ENCODE data around the gene MGAT5B. TPM values are rescaled to one million over a fixed set of nuclear protein-coding genes. Genes with fewer than 3 reads are reported as not detected.

The MGAT5B gene
- total RNA-seq, 1 donor from 2014 or later = 6.3 TPM

GRCh38 chr17:76872221-76872873 is 4.1 kb downstream of the MGAT5B start:
- no peaks in the 10 kb centered on the region for H3K9me3 ChIP-seq (ENCODE audit: insufficient read depth, low read depth, low read length)
- H3K27me3 Mint-ChIP-seq (ENCODE audit: low read depth, unreplicated experiment) = peaks cover 2% of the 10 kb centered on the region
- FAIRE-seq (peak; percentile 99), DNase-seq (ENCODE audit: low read depth) (peak; percentile 95)
- peaks cover 19% of the 10 kb centered on the region for H3K36me3 Mint-ChIP-seq (ENCODE audit: low read depth, unreplicated experiment)
- peak overlapping the region; percentile 7 for H2AFZ ChIP-seq (ENCODE audit: low read depth, low read length)
- TF ChIP-seq CTCF (IDR thresholded peaks at IDR 0.05; ENCODE audit: insufficient read depth, low read depth, low read length) = no peak
- no peak for TF ChIP-seq EZH2 (IDR thresholded peaks at IDR 0.05; ENCODE audit: insufficient read depth, low read length)
- peaks cover 2% of the 10 kb centered on the region for H3K36me3 ChIP-seq (ENCODE audit: insufficient read depth, low read length)
- peaks cover 5% of the 10 kb centered on the region for H3K9me3 Mint-ChIP-seq (ENCODE audit: unreplicated experiment)
- H3K9ac ChIP-seq (ENCODE audit: low read length) = peak overlapping the region; percentile 51
- H3K4me1 Mint-ChIP-seq (ENCODE audit: low read depth, unreplicated experiment) = peaks cover 30% of the 10 kb centered on the region
- peak overlapping the region; percentile 88 for H3K27ac Mint-ChIP-seq (ENCODE audit: unreplicated experiment)
- H3K79me2 ChIP-seq (ENCODE audit: insufficient read depth, low read length) = peaks cover 4% of the 10 kb centered on the region
- H3K4me3 Mint-ChIP-seq (ENCODE audit: unreplicated experiment) = peak overlapping the region; percentile 68
- peak overlapping the region; percentile 21 for H3K4me3 ChIP-seq (ENCODE audit: insufficient read depth, low read depth, low read length)
- H3K4me1 ChIP-seq (ENCODE audit: insufficient read depth, low read length) = peaks cover 38% of the 10 kb centered on the region
- H3K27me3 ChIP-seq (ENCODE audit: insufficient read depth, low read length) = no peaks in the 10 kb centered on the region
- H3K4me2 ChIP-seq (ENCODE audit: low read length) = peak overlapping the region; percentile 64
- peaks cover 13% of the 10 kb centered on the region for H4K20me1 ChIP-seq (ENCODE audit: insufficient read depth, low read length)
- peak overlapping the region; percentile 67 for H3K27ac ChIP-seq (ENCODE audit: low read depth, low read length)

DNA sequence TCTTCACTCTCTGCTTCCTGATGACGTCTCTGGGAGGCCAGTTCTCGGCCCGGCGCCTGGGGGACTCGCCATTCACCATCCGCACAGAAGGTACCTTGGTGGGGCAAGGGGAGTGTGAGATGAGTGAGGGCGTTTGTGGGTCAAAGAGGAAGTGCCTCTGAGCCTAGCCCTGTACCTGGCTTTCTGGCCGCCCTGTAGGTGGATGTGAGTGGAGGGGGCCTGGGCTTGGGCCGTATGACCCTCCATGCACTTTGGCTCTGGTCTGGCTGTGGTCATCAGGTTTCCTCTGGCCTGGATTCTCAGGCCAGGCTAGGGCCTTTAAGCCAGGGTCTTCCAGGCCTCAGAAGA is 4.6 kb downstream of the MGAT5B start:
- FAIRE-seq (no peak), DNase-seq (ENCODE audit: low read depth) (no peak)
- peaks cover 4% of the 10 kb centered on the region for H3K79me2 ChIP-seq (ENCODE audit: insufficient read depth, low read length)
- peak overlapping the region; percentile 7 for H2AFZ ChIP-seq (ENCODE audit: low read depth, low read length)
- H3K4me1 ChIP-seq (ENCODE audit: insufficient read depth, low read length) = peaks cover 33% of the 10 kb centered on the region
- H4K20me1 ChIP-seq (ENCODE audit: insufficient read depth, low read length) = peaks cover 13% of the 10 kb centered on the region
- peaks cover 2% of the 10 kb centered on the region for H3K36me3 ChIP-seq (ENCODE audit: insufficient read depth, low read length)
- Mint-ChIP-seq H3K36me3 (ENCODE audit: low read depth, unreplicated experiment) (peaks cover 21% of the 10 kb centered on the region), H3K27me3 (ENCODE audit: low read depth, unreplicated experiment) (peaks cover 2% of the 10 kb centered on the region), H3K27ac (ENCODE audit: unreplicated experiment) (peak overlapping the region; percentile 88), H3K4me3 (ENCODE audit: unreplicated experiment) (no peak overlapping the region), H3K9me3 (ENCODE audit: unreplicated experiment) (peaks cover 5% of the 10 kb centered on the region), H3K4me1 (ENCODE audit: low read depth, unreplicated experiment) (peaks cover 25% of the 10 kb centered on the region)
- H3K27ac ChIP-seq (ENCODE audit: low read depth, low read length) = peak overlapping the region; percentile 67
- peak overlapping the region; percentile 64 for H3K4me2 ChIP-seq (ENCODE audit: low read length)
- no peak for TF ChIP-seq EZH2 (IDR thresholded peaks at IDR 0.05; ENCODE audit: insufficient read depth, low read length)
- no peak for TF ChIP-seq CTCF (IDR thresholded peaks at IDR 0.05; ENCODE audit: insufficient read depth, low read depth, low read length)
- peak overlapping the region; percentile 51 for H3K9ac ChIP-seq (ENCODE audit: low read length)
- H3K27me3 ChIP-seq (ENCODE audit: insufficient read depth, low read length) = no peaks in the 10 kb centered on the region
- H3K4me3 ChIP-seq (ENCODE audit: insufficient read depth, low read depth, low read length) = peak overlapping the region; percentile 2
- H3K9me3 ChIP-seq (ENCODE audit: insufficient read depth, low read depth, low read length) = no peaks in the 10 kb centered on the region

DNA sequence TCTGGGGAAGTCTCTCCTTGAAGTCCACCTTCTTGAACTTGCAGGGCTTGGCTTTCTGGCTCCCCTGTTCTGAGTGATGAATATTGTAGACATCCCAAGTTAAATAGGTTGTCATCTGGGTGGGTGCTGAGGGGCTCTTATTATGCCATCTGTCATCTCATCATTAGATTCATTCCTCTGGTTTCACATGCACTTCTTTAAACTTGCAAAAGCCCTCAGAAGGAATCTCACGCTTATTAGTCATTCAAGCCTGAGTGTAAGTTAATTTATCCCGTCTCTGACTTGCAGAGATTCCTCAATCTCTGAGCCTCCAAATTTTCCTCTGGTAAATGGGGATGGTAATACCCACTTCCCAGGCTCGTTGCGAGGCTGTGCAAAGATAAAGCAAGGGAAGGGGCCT is 5.7 kb downstream of the MGAT5B start:
- H3K27ac ChIP-seq (ENCODE audit: low read depth, low read length) = no peak overlapping the region
- no peaks in the 10 kb centered on the region for H3K9me3 ChIP-seq (ENCODE audit: insufficient read depth, low read depth, low read length)
- H3K36me3 Mint-ChIP-seq (ENCODE audit: low read depth, unreplicated experiment) = peaks cover 21% of the 10 kb centered on the region
- H3K27me3 Mint-ChIP-seq (ENCODE audit: low read depth, unreplicated experiment) = peaks cover 4% of the 10 kb centered on the region
- H3K36me3 ChIP-seq (ENCODE audit: insufficient read depth, low read length) = peaks cover 2% of the 10 kb centered on the region
- peaks cover 4% of the 10 kb centered on the region for H3K79me2 ChIP-seq (ENCODE audit: insufficient read depth, low read length)
- TF ChIP-seq CTCF (IDR thresholded peaks at IDR 0.05; ENCODE audit: insufficient read depth, low read depth, low read length) (no peak), EZH2 (IDR thresholded peaks at IDR 0.05; ENCODE audit: insufficient read depth, low read length) (no peak)
- no peak overlapping the region for H3K4me3 ChIP-seq (ENCODE audit: insufficient read depth, low read depth, low read length)
- no peaks in the 10 kb centered on the region for H3K27me3 ChIP-seq (ENCODE audit: insufficient read depth, low read length)
- DNase-seq (ENCODE audit: low read depth) (peak; percentile 55), FAIRE-seq (no peak)
- no peak overlapping the region for H2AFZ ChIP-seq (ENCODE audit: low read depth, low read length)
- no peak overlapping the region for H3K9ac ChIP-seq (ENCODE audit: low read length)
- peak overlapping the region; percentile 64 for H3K4me2 ChIP-seq (ENCODE audit: low read length)
- H3K4me1 Mint-ChIP-seq (ENCODE audit: low read depth, unreplicated experiment) = peaks cover 25% of the 10 kb centered on the region
- H3K4me1 ChIP-seq (ENCODE audit: insufficient read depth, low read length) = peaks cover 30% of the 10 kb centered on the region
- peaks cover 5% of the 10 kb centered on the region for H3K9me3 Mint-ChIP-seq (ENCODE audit: unreplicated experiment)
- peaks cover 13% of the 10 kb centered on the region for H4K20me1 ChIP-seq (ENCODE audit: insufficient read depth, low read length)
- no peak overlapping the region for H3K27ac Mint-ChIP-seq (ENCODE audit: unreplicated experiment)
- no peak overlapping the region for H3K4me3 Mint-ChIP-seq (ENCODE audit: unreplicated experiment)

Measured in astrocyte (in vitro differentiated cells and primary cell).